ENCODE data around the gene GID8. TPM values are rescaled to one million over a fixed set of nuclear protein-coding genes. Genes with fewer than 3 reads are reported as not detected.
A peak's percentile ranks its signal among the peaks of the same experiment; 100 is the strongest.

The GID8 gene
- total RNA-seq, 1 donor from 2014 or later, result 26.2 TPM

DNA sequence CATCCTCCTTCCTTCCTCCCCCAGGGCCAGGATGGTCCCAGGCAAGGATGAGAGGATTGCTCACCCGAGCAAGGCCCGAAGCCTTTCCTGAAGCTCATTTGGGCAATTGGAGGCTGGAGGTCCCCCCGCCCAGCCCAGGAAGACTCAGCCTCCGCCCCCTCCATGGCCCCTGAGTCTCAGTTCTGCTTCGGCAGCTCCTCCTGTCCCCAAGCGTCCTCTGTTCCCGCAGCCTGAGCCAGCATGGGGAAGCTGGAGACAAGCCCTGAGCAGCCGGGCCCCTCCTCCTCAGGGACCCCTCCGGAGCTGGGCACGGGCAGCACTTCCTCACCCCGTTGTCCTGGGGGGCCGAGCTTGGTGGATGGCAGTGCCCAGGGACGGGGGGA, 40.6 kb downstream of the GID8 start:
- DNase-seq (no peak), ATAC-seq (peak in 1 of 2 donors; percentile 27)
- intact Hi-C loops (cut with DNase I), result no loop called here
- Histone ChIP-seq H3K27ac (no peak overlapping the region), H3K27me3 (ENCODE audit: low read depth) (peaks cover 92% of the 10 kb centered on the region), H3K9me3 (no peaks in the 10 kb centered on the region), H3K36me3 (no peaks in the 10 kb centered on the region), H3K4me3 (no peak overlapping the region), H3K4me1 (no peaks in the 10 kb centered on the region)
- TF ChIP-seq, protein P1, sequence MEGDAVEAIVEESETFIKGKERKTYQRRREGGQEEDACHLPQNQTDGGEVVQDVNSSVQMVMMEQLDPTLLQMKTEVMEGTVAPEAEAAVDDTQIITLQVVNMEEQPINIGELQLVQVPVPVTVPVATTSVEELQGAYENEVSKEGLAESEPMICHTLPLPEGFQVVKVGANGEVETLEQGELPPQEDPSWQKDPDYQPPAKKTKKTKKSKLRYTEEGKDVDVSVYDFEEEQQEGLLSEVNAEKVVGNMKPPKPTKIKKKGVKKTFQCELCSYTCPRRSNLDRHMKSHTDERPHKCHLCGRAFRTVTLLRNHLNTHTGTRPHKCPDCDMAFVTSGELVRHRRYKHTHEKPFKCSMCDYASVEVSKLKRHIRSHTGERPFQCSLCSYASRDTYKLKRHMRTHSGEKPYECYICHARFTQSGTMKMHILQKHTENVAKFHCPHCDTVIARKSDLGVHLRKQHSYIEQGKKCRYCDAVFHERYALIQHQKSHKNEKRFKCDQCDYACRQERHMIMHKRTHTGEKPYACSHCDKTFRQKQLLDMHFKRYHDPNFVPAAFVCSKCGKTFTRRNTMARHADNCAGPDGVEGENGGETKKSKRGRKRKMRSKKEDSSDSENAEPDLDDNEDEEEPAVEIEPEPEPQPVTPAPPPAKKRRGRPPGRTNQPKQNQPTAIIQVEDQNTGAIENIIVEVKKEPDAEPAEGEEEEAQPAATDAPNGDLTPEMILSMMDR (IDR thresholded peaks at IDR 0.05), result no peak

DNA sequence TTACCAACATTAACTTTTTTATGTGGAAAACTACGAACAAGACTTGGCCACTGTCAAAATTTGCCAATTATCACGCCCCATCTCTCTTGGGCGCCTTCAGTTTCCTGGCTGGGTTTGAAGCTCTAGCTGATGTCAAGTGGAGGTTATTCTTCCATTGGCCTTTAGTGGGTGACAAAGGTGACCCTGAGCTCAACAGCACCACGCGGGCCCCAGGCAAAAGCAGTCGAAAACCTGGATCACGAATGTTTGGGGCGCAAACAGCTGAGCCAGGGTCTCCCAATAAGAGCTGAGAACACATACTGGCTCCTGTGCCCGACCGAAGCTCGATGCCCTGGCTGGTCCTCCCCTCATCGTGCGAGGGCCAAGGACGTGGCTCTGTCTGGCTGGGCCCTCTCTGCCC, 41.4 kb downstream of the GID8 start:
- Histone ChIP-seq H3K36me3 (no peaks in the 10 kb centered on the region), H3K4me3 (no peak overlapping the region), H3K9me3 (no peaks in the 10 kb centered on the region), H3K27me3 (ENCODE audit: low read depth) (peaks cover 91% of the 10 kb centered on the region), H3K27ac (no peak overlapping the region), H3K4me1 (no peaks in the 10 kb centered on the region)
- intact Hi-C loops (cut with DNase I), result no loop called here
- TF ChIP-seq, protein P1 (IDR thresholded peaks at IDR 0.05), result no peak
- no peak for DNase-seq
- ATAC-seq, result no peak

DNA sequence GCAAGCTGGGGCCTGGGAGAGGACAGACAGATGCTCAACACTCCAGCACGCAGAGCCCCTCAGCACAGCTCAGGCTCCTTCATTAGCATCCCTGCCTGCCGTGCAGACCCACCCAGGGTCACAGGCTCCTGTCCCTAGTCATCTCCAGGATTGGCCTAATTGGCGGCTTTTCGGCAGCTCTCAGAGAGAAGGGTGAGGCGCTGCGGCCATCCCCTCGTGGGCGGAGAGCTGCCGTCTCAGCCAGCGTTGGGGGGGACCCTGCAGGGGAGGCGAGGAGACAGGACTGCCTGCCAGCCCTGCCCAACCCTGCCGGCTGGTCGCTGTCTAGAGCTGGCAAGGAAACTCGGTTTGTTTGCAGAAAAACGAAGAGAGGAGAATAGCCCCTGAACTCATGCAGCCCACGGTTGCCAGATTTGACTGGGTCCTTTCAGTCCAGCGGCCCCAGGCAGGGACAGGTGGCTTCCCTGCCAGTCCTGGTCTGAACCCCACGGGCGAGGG, 42.0 kb downstream of the GID8 start:
- TF ChIP-seq, protein P1 (IDR thresholded peaks at IDR 0.05), result no peak
- peaks cover 88% of the 10 kb centered on the region for H3K27me3 ChIP-seq (ENCODE audit: low read depth)
- no peaks in the 10 kb centered on the region for H3K9me3 ChIP-seq
- no peaks in the 10 kb centered on the region for H3K36me3 ChIP-seq
- H3K4me3 ChIP-seq, result no peak overlapping the region
- DNase-seq (no peak), ATAC-seq (no peak)
- H3K4me1 ChIP-seq, result no peaks in the 10 kb centered on the region
- H3K27ac ChIP-seq, result no peak overlapping the region
- intact Hi-C loops (cut with DNase I), result no loop called here

DNA sequence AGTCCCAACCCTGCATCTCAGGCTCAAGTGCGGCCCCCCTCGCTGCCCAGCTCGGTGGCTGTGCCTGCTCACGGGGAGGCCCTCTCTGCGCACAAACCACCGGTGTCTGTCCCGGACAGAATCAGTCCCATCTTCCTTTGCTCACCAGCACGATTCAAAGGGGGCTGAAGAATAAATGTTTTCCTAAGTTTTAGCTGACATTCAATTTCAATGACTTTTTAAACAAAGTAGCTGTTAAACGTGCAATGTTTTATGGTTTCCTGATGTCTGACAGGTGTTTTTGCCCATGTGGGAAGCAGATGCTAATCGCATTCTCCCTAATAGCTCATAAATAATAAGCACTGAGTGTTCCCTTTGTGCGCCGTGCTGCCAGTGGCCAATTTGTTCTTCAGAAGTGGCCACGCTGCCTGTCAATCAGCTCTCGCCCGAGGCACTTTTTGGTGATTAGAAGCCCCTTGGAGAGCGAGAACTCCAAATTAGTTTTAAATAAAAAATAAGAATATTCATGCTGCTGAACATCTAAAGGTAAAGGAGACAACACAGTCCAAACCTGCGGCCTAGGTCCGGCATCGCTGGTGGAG, 42.5 kb downstream of the GID8 start:
- Histone ChIP-seq H3K27ac (no peak overlapping the region), H3K36me3 (no peaks in the 10 kb centered on the region), H3K27me3 (ENCODE audit: low read depth) (peaks cover 84% of the 10 kb centered on the region), H3K9me3 (no peaks in the 10 kb centered on the region), H3K4me1 (no peaks in the 10 kb centered on the region), H3K4me3 (no peak overlapping the region)
- no peak for ATAC-seq
- DNase-seq, result no peak
- TF ChIP-seq, protein P1 (IDR thresholded peaks at IDR 0.05), result no peak
- intact Hi-C loops (cut with DNase I), result no loop called here

DNA sequence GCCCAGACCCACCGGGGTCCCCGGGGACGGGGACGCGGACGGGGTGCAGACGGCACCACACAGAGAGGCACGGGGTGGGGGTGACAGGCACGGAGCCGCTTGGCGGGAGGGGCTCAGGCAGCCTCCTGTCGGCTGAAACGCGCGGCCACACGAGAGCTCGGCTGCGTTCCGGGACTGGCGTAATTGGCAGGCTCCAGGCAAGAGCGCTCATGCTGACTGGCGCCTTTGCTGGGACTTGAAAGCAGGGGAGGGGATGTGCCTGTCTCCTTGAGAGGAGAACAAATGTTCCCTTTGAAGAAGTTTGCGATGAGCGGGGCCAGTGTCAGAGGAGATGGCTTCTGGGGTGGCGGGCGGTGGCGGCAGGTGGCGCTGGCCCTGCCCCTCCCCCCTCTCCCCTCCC, 43.0 kb downstream of the GID8 start:
- DNase-seq (no peak), ATAC-seq (no peak)
- H3K9me3 ChIP-seq, result no peaks in the 10 kb centered on the region
- intact Hi-C loops (cut with DNase I), result no loop called here
- no peaks in the 10 kb centered on the region for H3K4me1 ChIP-seq
- no peaks in the 10 kb centered on the region for H3K36me3 ChIP-seq
- H3K4me3 ChIP-seq, result no peak overlapping the region
- H3K27ac ChIP-seq, result no peak overlapping the region
- TF ChIP-seq, protein P1 (IDR thresholded peaks at IDR 0.05), result no peak
- peaks cover 84% of the 10 kb centered on the region for H3K27me3 ChIP-seq (ENCODE audit: low read depth)
